ENCODE data around the gene CD300E.

GRCh38 chr17:74571621-74572270 lies 51.8 kb downstream of the CD300E start:
- TF ChIP-seq, protein P1, sequence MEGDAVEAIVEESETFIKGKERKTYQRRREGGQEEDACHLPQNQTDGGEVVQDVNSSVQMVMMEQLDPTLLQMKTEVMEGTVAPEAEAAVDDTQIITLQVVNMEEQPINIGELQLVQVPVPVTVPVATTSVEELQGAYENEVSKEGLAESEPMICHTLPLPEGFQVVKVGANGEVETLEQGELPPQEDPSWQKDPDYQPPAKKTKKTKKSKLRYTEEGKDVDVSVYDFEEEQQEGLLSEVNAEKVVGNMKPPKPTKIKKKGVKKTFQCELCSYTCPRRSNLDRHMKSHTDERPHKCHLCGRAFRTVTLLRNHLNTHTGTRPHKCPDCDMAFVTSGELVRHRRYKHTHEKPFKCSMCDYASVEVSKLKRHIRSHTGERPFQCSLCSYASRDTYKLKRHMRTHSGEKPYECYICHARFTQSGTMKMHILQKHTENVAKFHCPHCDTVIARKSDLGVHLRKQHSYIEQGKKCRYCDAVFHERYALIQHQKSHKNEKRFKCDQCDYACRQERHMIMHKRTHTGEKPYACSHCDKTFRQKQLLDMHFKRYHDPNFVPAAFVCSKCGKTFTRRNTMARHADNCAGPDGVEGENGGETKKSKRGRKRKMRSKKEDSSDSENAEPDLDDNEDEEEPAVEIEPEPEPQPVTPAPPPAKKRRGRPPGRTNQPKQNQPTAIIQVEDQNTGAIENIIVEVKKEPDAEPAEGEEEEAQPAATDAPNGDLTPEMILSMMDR (conservative IDR thresholded peaks at IDR 0.05; ENCODE audit: low read depth, low read length): no peak
- TF ChIP-seq EZH2phosphoT487 (IDR thresholded peaks at IDR 0.05; ENCODE audit: borderline replicate concordance, low read length): no peak

Measured in PC-3 (cell line).